Central memory CD8-positive, alpha-beta T cell (primary cell): Measurements from ENCODE around the gene EHD3.
A peak's percentile ranks its signal among the peaks of the same experiment; 100 is the strongest.

Source experiments
- ATAC-seq: fragments of 150-1000 bp; cut with Tn5 transposase; replicated peaks from 2 replicates; pipeline ENCODE4 v1.10.0; 2022; ENCODE audit warnings: mild to moderate bottlenecking, moderate FRiP score, moderate number of reproducible peaks; ENCODE audit not compliant: poor library complexity, severe bottlenecking; ENCODE audit errors: extremely low read depth
- DNase-seq, 2 donors: peaks; one replicate each; pipeline ENCODE4 v3.0.0; 2021; ENCODE audit warnings: low spot score in 2 of 2
- H3K27ac Mint-ChIP-seq: one replicate; pipeline ENCODE4 v1.8.0; 2022; ENCODE audit warnings: low read depth, mild to moderate bottlenecking, moderate library complexity, mixed read lengths
- H3K27me3 Mint-ChIP-seq: one replicate; pipeline ENCODE4 v1.8.0; 2022; ENCODE audit warnings: mixed read lengths
- H3K36me3 Mint-ChIP-seq: one replicate; pipeline ENCODE4 v1.8.0; 2022; ENCODE audit warnings: mild to moderate bottlenecking, moderate library complexity, mixed read lengths; ENCODE audit not compliant: insufficient read depth
- H3K4me1 Mint-ChIP-seq: one replicate; pipeline ENCODE4 v1.8.0; 2022; ENCODE audit warnings: mixed read lengths
- H3K4me3 Mint-ChIP-seq: one replicate; pipeline ENCODE4 v1.8.0; 2022; ENCODE audit warnings: mild to moderate bottlenecking, moderate library complexity, mixed read lengths
- H3K9me3 Mint-ChIP-seq: one replicate; pipeline ENCODE4 v1.8.0; 2022; ENCODE audit warnings: mixed read lengths

EHD3 gene

GRCh38 chr2:31200972-31201371 lies 33.0 kb upstream of the EHD3 start:
- H3K27ac Mint-ChIP-seq = no peak overlapping the region
- DNase-seq (no peak), ATAC-seq (no peak)
- no peaks in the 10 kb centered on the region for H3K4me1 Mint-ChIP-seq
- no peak overlapping the region for H3K4me3 Mint-ChIP-seq
- no peaks in the 10 kb centered on the region for H3K27me3 Mint-ChIP-seq
- H3K36me3 Mint-ChIP-seq = peaks cover 2% of the 10 kb centered on the region
- peaks cover 4% of the 10 kb centered on the region for H3K9me3 Mint-ChIP-seq

- H3K27me3 Mint-ChIP-seq = no peaks in the 10 kb centered on the region
- peaks cover 2% of the 10 kb centered on the region for H3K36me3 Mint-ChIP-seq
- H3K9me3 Mint-ChIP-seq = peaks cover 4% of the 10 kb centered on the region
- H3K4me3 Mint-ChIP-seq = no peak overlapping the region
- no peak for ATAC-seq
- no peak overlapping the region for H3K27ac Mint-ChIP-seq
- DNase-seq = no peak
- no peaks in the 10 kb centered on the region for H3K4me1 Mint-ChIP-seq
Observed at GRCh38 chr2:31202041-31202440, 31.9 kb upstream of the EHD3 start.

- Mint-ChIP-seq H3K27me3 (no peaks in the 10 kb centered on the region), H3K4me3 (no peak overlapping the region), H3K4me1 (no peaks in the 10 kb centered on the region), H3K27ac (no peak overlapping the region), H3K9me3 (peaks cover 4% of the 10 kb centered on the region), H3K36me3 (peaks cover 2% of the 10 kb centered on the region)
- no peak for DNase-seq
- no peak for ATAC-seq
Observed at GRCh38 chr2:31202833-31203232, 31.1 kb upstream of the EHD3 start.

GRCh38 chr2:31203916-31204315 lies 30.0 kb upstream of the EHD3 start:
- no peaks in the 10 kb centered on the region for H3K27me3 Mint-ChIP-seq
- peaks cover 2% of the 10 kb centered on the region for H3K9me3 Mint-ChIP-seq
- ATAC-seq = no peak

GRCh38 chr2:31204783-31205182 lies 29.2 kb upstream of the EHD3 start:
- H3K9me3 Mint-ChIP-seq = no peaks in the 10 kb centered on the region
- DNase-seq = no peak
- no peak overlapping the region for H3K4me3 Mint-ChIP-seq
- no peaks in the 10 kb centered on the region for H3K27me3 Mint-ChIP-seq
- no peak for ATAC-seq
- no peaks in the 10 kb centered on the region for H3K4me1 Mint-ChIP-seq
- H3K27ac Mint-ChIP-seq = no peak overlapping the region
- H3K36me3 Mint-ChIP-seq = peaks cover 2% of the 10 kb centered on the region

More at GRCh38 chr2:31203916-31204315, 30.0 kb upstream of the EHD3 start:
- Mint-ChIP-seq H3K4me1 (no peaks in the 10 kb centered on the region), H3K36me3 (peaks cover 2% of the 10 kb centered on the region), H3K27ac (no peak overlapping the region), H3K4me3 (no peak overlapping the region)
- DNase-seq = no peak

GRCh38 chr2:31205186-31205585 lies 28.8 kb upstream of the EHD3 start:
- Mint-ChIP-seq H3K27ac (no peak overlapping the region), H3K9me3 (no peaks in the 10 kb centered on the region)
- no peak for ATAC-seq

GRCh38 chr2:31205613-31206012 lies 28.3 kb upstream of the EHD3 start:
- Mint-ChIP-seq H3K27me3 (no peaks in the 10 kb centered on the region), H3K4me3 (no peak overlapping the region), H3K36me3 (peaks cover 2% of the 10 kb centered on the region), H3K9me3 (no peaks in the 10 kb centered on the region), H3K4me1 (no peaks in the 10 kb centered on the region), H3K27ac (no peak overlapping the region)
- ATAC-seq = no peak
- DNase-seq = no peak

More at GRCh38 chr2:31205186-31205585, 28.8 kb upstream of the EHD3 start:
- no peaks in the 10 kb centered on the region for H3K4me1 Mint-ChIP-seq
- DNase-seq = no peak
- H3K4me3 Mint-ChIP-seq = no peak overlapping the region
- peaks cover 2% of the 10 kb centered on the region for H3K36me3 Mint-ChIP-seq
- no peaks in the 10 kb centered on the region for H3K27me3 Mint-ChIP-seq

GRCh38 chr2:31207790-31208189 lies 26.2 kb upstream of the EHD3 start:
- no peaks in the 10 kb centered on the region for H3K4me1 Mint-ChIP-seq
- H3K9me3 Mint-ChIP-seq = no peaks in the 10 kb centered on the region
- H3K4me3 Mint-ChIP-seq = no peak overlapping the region
- ATAC-seq (no peak), DNase-seq (no peak)
- H3K36me3 Mint-ChIP-seq = peaks cover 2% of the 10 kb centered on the region
- no peak overlapping the region for H3K27ac Mint-ChIP-seq
- H3K27me3 Mint-ChIP-seq = no peaks in the 10 kb centered on the region

- H3K4me1 Mint-ChIP-seq = no peaks in the 10 kb centered on the region
- H3K27me3 Mint-ChIP-seq = no peaks in the 10 kb centered on the region
- no peak overlapping the region for H3K4me3 Mint-ChIP-seq
- no peak for DNase-seq
- ATAC-seq = no peak
- H3K27ac Mint-ChIP-seq = no peak overlapping the region
- peaks cover under 1% of the 10 kb centered on the region for H3K36me3 Mint-ChIP-seq
- H3K9me3 Mint-ChIP-seq = no peaks in the 10 kb centered on the region
Observed at GRCh38 chr2:31208240-31208639, 25.7 kb upstream of the EHD3 start.

GRCh38 chr2:31212659-31213600 lies 21.0 kb upstream of the EHD3 start:
- no peak overlapping the region for H3K4me3 Mint-ChIP-seq
- no peak overlapping the region for H3K27ac Mint-ChIP-seq
- DNase-seq = no peak
- no peaks in the 10 kb centered on the region for H3K36me3 Mint-ChIP-seq
- H3K27me3 Mint-ChIP-seq = no peaks in the 10 kb centered on the region
- H3K4me1 Mint-ChIP-seq = no peaks in the 10 kb centered on the region
- no peaks in the 10 kb centered on the region for H3K9me3 Mint-ChIP-seq
- no peak for ATAC-seq

- Mint-ChIP-seq H3K9me3 (no peaks in the 10 kb centered on the region), H3K4me1 (no peaks in the 10 kb centered on the region), H3K36me3 (no peaks in the 10 kb centered on the region), H3K27ac (no peak overlapping the region), H3K4me3 (no peak overlapping the region), H3K27me3 (peaks cover 3% of the 10 kb centered on the region)
- ATAC-seq = no peak
- DNase-seq = no peak
Observed at GRCh38 chr2:31213601-31214443, 20.1 kb upstream of the EHD3 start.

GRCh38 chr2:31214444-31214915 lies 19.5 kb upstream of the EHD3 start:
- DNase-seq = no peak
- Mint-ChIP-seq H3K36me3 (no peaks in the 10 kb centered on the region), H3K27ac (peak overlapping the region; percentile 4), H3K27me3 (peaks cover 10% of the 10 kb centered on the region), H3K4me3 (no peak overlapping the region), H3K9me3 (no peaks in the 10 kb centered on the region), H3K4me1 (no peaks in the 10 kb centered on the region)
- ATAC-seq = no peak
